Kidney glomerular epithelial cell (primary cell): ENCODE measurements around the gene TMEM141.
"Not testable (repeated sequence)": the region's sequence is repeated elsewhere in the genome, so short reads cannot be mapped to it uniquely, and the experiment has no call there.

Source experiments
- DNase-seq: peaks from one replicate; lab custom pipeline; 2025; lab: John Stamatoyannopoulos, UW

TMEM141 gene

GRCh38 chr9:136773386-136774044 lies 17.6 kb upstream of the TMEM141 start:
- no peak for DNase-seq

GRCh38 chr9:136774416-136775045 lies 16.6 kb upstream of the TMEM141 start:
- DNase-seq, result no peak

GRCh38 chr9:136775191-136775590 lies 16.0 kb upstream of the TMEM141 start:
- no peak for DNase-seq

GRCh38 chr9:136776947-136777346 lies 14.2 kb upstream of the TMEM141 start:
- DNase-seq, result no peak

GRCh38 chr9:136777359-136777758 lies 13.8 kb upstream of the TMEM141 start:
- DNase-seq, result no peak

GRCh38 chr9:136779808-136780207 lies 11.3 kb upstream of the TMEM141 start:
- DNase-seq, result no peak

- no peak for DNase-seq
Measured at GRCh38 chr9:136782452-136782851, 8.7 kb upstream of the TMEM141 start.

GRCh38 chr9:136784249-136784996 lies 6.7 kb upstream of the TMEM141 start:
- DNase-seq, result no peak

GRCh38 chr9:136784997-136785361 lies 6.2 kb upstream of the TMEM141 start:
- DNase-seq, result no peak

- not testable (repeated sequence) for DNase-seq
Measured at GRCh38 chr9:136785565-136786355, 5.4 kb upstream of the TMEM141 start.

- DNase-seq, result no peak
Measured at GRCh38 chr9:136786451-136786850, 4.7 kb upstream of the TMEM141 start.

- DNase-seq, result not testable (repeated sequence)
Measured at GRCh38 chr9:136786983-136787382, 4.2 kb upstream of the TMEM141 start.

- DNase-seq, result peak; percentile 10
Measured at GRCh38 chr9:136787690-136788400, 3.3 kb upstream of the TMEM141 start.

- DNase-seq, result not testable (repeated sequence)
Measured at GRCh38 chr9:136788644-136789522, 2.3 kb upstream of the TMEM141 start.

GRCh38 chr9:136789523-136789937 lies 1.6 kb upstream of the TMEM141 start:
- DNase-seq, result no peak

GRCh38 chr9:136791516-136792276 lies 552 bp downstream of the TMEM141 start:
- peak; percentile 30 for DNase-seq

GRCh38 chr9:136792321-136793085 lies 1.4 kb downstream of the TMEM141 start:
- no peak for DNase-seq

GRCh38 chr9:136793086-136793946 lies 2.2 kb downstream of the TMEM141 start:
- DNase-seq, result no peak
